Neural progenitor cell (in vitro differentiated cells): ENCODE measurements around the gene FITM2.

ENCODE experiments used
- EZH2 ChIP-seq: fragments of 200-600 bp; sonication (generic); IDR thresholded peaks from 2 replicates; pipeline ENCODE4 v1.6.1; 2017; ENCODE audit warnings: antibody characterized with exemption, mild to moderate bottlenecking, moderate library complexity
- EZH2phosphoT487 ChIP-seq: fragments of 200-600 bp; sonication (generic); IDR thresholded peaks from 2 replicates; pipeline ENCODE4 v1.6.1; 2017; ENCODE audit warnings: antibody characterized with exemption

- TF ChIP-seq EZH2 (no peak), EZH2phosphoT487 (no peak)
These were observed 34.1 kb upstream of the FITM2 start for GRCh38 chr20:44345147-44345546.
